Ascending aorta (tissue), 2 donors: ENCODE results near the gene LTBP3. TPM values are rescaled to one million over a fixed set of nuclear protein-coding genes. Genes with fewer than 3 reads are reported as not detected.

Source experiments
- DNase-seq, 2 donors: peaks; one replicate each; pipeline ENCODE4 v3.0.0-alpha.2; 2019; ENCODE audit warnings: low spot score in 2 of 2
- H3K27ac ChIP-seq, 2 donors: fragments of 200-600 bp; sonication (generic); one replicate each; pipeline ENCODE4 v1.5.1; 2016 to 2017; ENCODE audit warnings: mild to moderate bottlenecking in 1 of 2
- H3K27me3 ChIP-seq: fragments of 200-600 bp; sonication (generic); one replicate; pipeline ENCODE4 v1.5.1; 2017
- H3K36me3 ChIP-seq, 2 donors: fragments of 200-600 bp; sonication (generic); one replicate each; pipeline ENCODE4 v1.5.1; 2016
- H3K4me1 ChIP-seq, 2 donors: fragments of 200-600 bp; sonication (generic); one replicate each; pipeline ENCODE4 v1.5.1; 2016 to 2017; ENCODE audit warnings: mild to moderate bottlenecking in 1 of 2
- H3K4me3 ChIP-seq, 2 donors: fragments of 200-600 bp; sonication (generic); one replicate each; pipeline ENCODE4 v1.5.1; 2016 to 2017; ENCODE audit warnings: mild to moderate bottlenecking in 1 of 2
- H3K9me3 ChIP-seq, 2 donors: fragments of 200-600 bp; sonication (generic); one replicate each; pipeline ENCODE4 v1.5.1; 2016
- intact Hi-C: fragments of 100-400 bp; cut with DNase I; formaldehyde crosslinking; loops from one replicate; pipeline ENCODE4 v1.15.1; 2023
- total RNA-seq: library from RNA; depleted of rRNA; stranded (reverse); fragments of >200 nt; gene quantifications from one replicate; pipeline ENCODE4 v1.1.0, GENCODE V29; 2016
- TF ChIP-seq, protein P1 (sequence below), 3 experiments: fragments of 200-600 bp in 2 of 3; fragments of 450-650 bp in 1 of 3; sonication (generic) in 2 of 3; IDR thresholded peaks; one replicate each; pipeline ENCODE4 v1.5.1; 2016 to 2019; ENCODE audit warnings: antibody characterized with exemption in 3 of 3, mild to moderate bottlenecking in 1 of 3, moderate library complexity in 1 of 3

The LTBP3 gene
- total RNA-seq, 1 donor from 2014 or later: 702 TPM

GRCh38 chr11:65498727-65498976, 59.5 kb downstream of the LTBP3 start:
- TF ChIP-seq, protein P1, sequence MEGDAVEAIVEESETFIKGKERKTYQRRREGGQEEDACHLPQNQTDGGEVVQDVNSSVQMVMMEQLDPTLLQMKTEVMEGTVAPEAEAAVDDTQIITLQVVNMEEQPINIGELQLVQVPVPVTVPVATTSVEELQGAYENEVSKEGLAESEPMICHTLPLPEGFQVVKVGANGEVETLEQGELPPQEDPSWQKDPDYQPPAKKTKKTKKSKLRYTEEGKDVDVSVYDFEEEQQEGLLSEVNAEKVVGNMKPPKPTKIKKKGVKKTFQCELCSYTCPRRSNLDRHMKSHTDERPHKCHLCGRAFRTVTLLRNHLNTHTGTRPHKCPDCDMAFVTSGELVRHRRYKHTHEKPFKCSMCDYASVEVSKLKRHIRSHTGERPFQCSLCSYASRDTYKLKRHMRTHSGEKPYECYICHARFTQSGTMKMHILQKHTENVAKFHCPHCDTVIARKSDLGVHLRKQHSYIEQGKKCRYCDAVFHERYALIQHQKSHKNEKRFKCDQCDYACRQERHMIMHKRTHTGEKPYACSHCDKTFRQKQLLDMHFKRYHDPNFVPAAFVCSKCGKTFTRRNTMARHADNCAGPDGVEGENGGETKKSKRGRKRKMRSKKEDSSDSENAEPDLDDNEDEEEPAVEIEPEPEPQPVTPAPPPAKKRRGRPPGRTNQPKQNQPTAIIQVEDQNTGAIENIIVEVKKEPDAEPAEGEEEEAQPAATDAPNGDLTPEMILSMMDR (IDR thresholded peaks at IDR 0.05): no peak
- H3K27me3 ChIP-seq: no peaks in the 10 kb centered on the region
- H3K27ac ChIP-seq: peak overlapping the region; percentile 95 to 99
- H3K36me3 ChIP-seq: peaks cover 29 to 37% of the 10 kb centered on the region in 2 donors
- no peaks in the 10 kb centered on the region for H3K9me3 ChIP-seq
- intact Hi-C loops: loop anchor here (2.0 kb wide), 1 partner anchor 76 kb away; the partner anchor contains the start of gene NEAT1
- peak overlapping the region; percentile 62 to 67 for H3K4me3 ChIP-seq
- no peak for DNase-seq
- H3K4me1 ChIP-seq: peaks cover 21 to 31% of the 10 kb centered on the region in 2 donors

DNA sequence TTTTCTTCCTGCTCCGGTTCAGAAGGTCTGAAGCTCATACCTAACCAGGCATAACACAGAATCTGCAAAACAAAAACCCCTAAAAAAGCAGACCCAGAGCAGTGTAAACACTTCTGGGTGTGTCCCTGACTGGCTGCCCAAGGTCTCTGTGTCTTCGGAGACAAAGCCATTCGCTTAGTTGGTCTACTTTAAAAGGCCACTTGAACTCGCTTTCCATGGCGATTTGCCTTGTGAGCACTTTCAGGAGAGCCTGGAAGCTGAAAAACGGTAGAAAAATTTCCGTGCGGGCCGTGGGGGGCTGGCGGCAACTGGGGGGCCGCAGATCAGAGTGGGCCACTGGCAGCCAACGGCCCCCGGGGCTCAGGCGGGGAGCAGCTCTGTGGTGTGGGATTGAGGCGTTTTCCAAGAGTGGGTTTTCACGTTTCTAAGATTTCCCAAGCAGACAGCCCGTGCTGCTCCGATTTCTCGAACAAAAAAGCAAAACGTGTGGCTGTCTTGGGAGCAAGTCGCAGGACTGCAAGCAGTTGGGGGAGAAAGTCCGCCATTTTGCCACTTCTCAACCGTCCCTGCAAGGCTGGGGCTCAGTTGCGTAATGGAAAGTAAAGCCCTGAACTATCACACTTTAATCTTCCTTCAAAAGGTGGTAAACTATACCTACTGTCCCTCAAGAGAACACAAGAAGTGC, 60.0 kb downstream of the LTBP3 start:
- H3K9me3 ChIP-seq: no peaks in the 10 kb centered on the region
- DNase-seq: peak in 1 of 2 donors; percentile 77
- intact Hi-C loops: loop anchor here (2.0 kb wide), 1 partner anchor 75 kb away; the partner anchor contains the start of gene NEAT1

GRCh38 chr11:65497141-65498041, 60.8 kb downstream of the LTBP3 start:
- peak overlapping the region; percentile 95 to 99 for H3K27ac ChIP-seq
- H3K4me1 ChIP-seq: peaks cover 29 to 44% of the 10 kb centered on the region in 2 donors
- no peaks in the 10 kb centered on the region for H3K27me3 ChIP-seq
- no peaks in the 10 kb centered on the region for H3K9me3 ChIP-seq
- peak; percentile 94 to 99 for DNase-seq
- intact Hi-C loops: loop anchor here (2.0 kb wide), 1 partner anchor 75 kb away; the partner anchor contains the start of gene NEAT1
- peak overlapping the region; percentile 62 to 67 for H3K4me3 ChIP-seq
- H3K36me3 ChIP-seq: peaks cover 16 to 24% of the 10 kb centered on the region in 2 donors
- TF ChIP-seq, protein P1 (IDR thresholded peaks at IDR 0.05): no peak

More for the DNA sequence above, 60.0 kb downstream of the LTBP3 start:
- H3K36me3 ChIP-seq: peaks cover 24 to 32% of the 10 kb centered on the region in 2 donors
- no peaks in the 10 kb centered on the region for H3K27me3 ChIP-seq
- TF ChIP-seq, protein P1 (IDR thresholded peaks at IDR 0.05): no peak
- H3K27ac ChIP-seq: peak overlapping the region; percentile 95 to 99
- peaks cover 26 to 36% of the 10 kb centered on the region in 2 donors for H3K4me1 ChIP-seq
- peak overlapping the region; percentile 62 to 67 for H3K4me3 ChIP-seq

DNA sequence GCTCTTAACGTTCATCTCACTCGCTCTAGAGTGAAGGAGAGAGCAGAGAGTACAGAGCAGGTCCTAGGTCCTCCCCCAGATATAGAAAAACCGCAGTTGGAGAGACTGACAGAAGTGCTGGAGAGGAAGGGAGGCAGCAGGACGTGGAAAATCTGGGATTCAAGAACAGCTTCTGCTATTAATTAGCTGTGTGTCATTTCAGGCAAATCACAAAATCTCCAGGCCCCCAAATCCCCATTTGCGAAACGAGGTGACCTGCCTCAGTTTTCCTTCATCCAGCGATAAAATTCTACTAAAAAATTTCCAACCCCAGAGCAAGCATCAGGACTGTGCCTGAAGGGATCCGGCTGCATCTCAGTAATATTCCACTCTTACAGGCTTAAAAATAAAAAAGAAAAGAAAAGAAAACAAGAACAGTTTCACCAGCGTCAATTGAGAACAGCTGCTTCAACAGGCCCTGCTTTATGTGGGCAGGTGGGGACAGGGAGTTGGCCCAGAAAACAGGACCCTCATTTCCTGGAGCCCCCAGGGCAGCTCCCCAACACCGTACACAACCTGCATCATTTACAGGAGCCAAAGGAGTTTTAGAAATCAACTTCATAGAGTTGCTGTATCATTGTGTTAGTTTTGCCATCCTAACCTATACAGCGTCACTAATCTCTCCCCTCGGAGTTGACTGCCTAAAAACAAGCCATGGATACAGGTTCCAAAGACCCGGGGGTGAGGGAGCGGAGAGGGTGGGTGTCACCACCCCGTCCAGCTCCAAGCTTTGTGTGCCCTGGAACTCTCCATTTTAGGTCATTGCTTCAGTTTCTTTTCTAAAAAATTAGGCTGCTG, 61.6 kb downstream of the LTBP3 start:
- intact Hi-C loops: no loop called here
- TF ChIP-seq, protein P1 (IDR thresholded peaks at IDR 0.05): no peak
- no peaks in the 10 kb centered on the region for H3K27me3 ChIP-seq
- H3K27ac ChIP-seq: peak overlapping the region; percentile 92 to 99
- no peak for DNase-seq
- H3K4me1 ChIP-seq: peaks cover 32 to 51% of the 10 kb centered on the region in 2 donors
- H3K36me3 ChIP-seq: peaks cover 7 to 15% of the 10 kb centered on the region in 2 donors
- peak overlapping the region; percentile 47 to 57 for H3K4me3 ChIP-seq
- H3K9me3 ChIP-seq: no peaks in the 10 kb centered on the region
